T-cell (primary cell): ENCODE data around the gene AKAP6. TPM values are rescaled to one million over a fixed set of nuclear protein-coding genes. Genes with fewer than 3 reads are reported as not detected.

Experiments used
- ATAC-seq, 4 experiments: fragments of 200-7000 bp in 3 of 4; fragments of 150-1000 bp in 1 of 4; cut with Tn5 transposase; replicated peaks in 1 of 4; 1 replicate in 3 of 4; 2 replicates in 1 of 4; pipeline ENCODE4 v1.10.0; 2021; ENCODE audit warnings: moderate library complexity in 3 of 4, mild to moderate bottlenecking in 2 of 4, moderate number of reproducible peaks in 1 of 4
- CTCF ChIA-PET, 2 donors: fragments of 300-600 bp; sonication (Branson Sonifier 250); formaldehyde crosslinking; loops; one replicate each; lab custom pipeline; 2022; ENCODE audit warnings: antibody characterized with exemption in 2 of 2; lab: Charles Lee
- POLR2A ChIA-PET, 2 donors: fragments of 300-600 bp; sonication (Branson Sonifier 250); formaldehyde crosslinking; loops; one replicate each; lab custom pipeline; 2022; ENCODE audit warnings: antibody characterized with exemption in 2 of 2; lab: Charles Lee
- DNase-seq, 35 experiments: peaks; one replicate each; pipeline versions ENCODE4 v3.0.0 to v3.0.0-alpha.2; 2013 to 2023
- H3K27ac ChIP-seq: one replicate; pipeline ENCODE4 v1.5.1; 2013; ENCODE audit warnings: low read length
- H3K27me3 ChIP-seq, 2 experiments: replicated peaks in 1 of 2; 1 replicate in 1 of 2; 2 replicates in 1 of 2; pipeline versions ENCODE4 v1.6.1 to v1.7.0; 2013; ENCODE audit warnings: low read length in 1 of 2, mixed read lengths in 1 of 2; ENCODE audit not compliant: control insufficient read depth in 2 of 2, insufficient read depth in 2 of 2; ENCODE audit errors: extremely low read depth in 1 of 2
- H3K36me3 ChIP-seq, 2 donors: 1 replicate in 1 of 2; 2 replicates in 1 of 2; pipeline versions ENCODE4 v1.6.1 to v1.7.0; 2013; ENCODE audit warnings: low read length in 1 of 2; ENCODE audit not compliant: control insufficient read depth in 2 of 2, insufficient read depth in 1 of 2; ENCODE audit errors: extremely low read depth in 1 of 2
- H3K4me1 ChIP-seq, 2 experiments: 1 replicate in 1 of 2; 2 replicates in 1 of 2; pipeline versions ENCODE4 v1.6.1 to v1.7.0; 2013; ENCODE audit warnings: low read length in 2 of 2, mixed read lengths in 1 of 2; ENCODE audit not compliant: insufficient read depth in 2 of 2, control insufficient read depth in 1 of 2; ENCODE audit errors: extremely low read depth in 1 of 2
- H3K4me3 ChIP-seq, 2 donors: 1 replicate in 1 of 2; 2 replicates in 1 of 2; pipeline versions ENCODE4 v1.5.1 to v1.7.0; 2013; ENCODE audit warnings: mild to moderate bottlenecking in 2 of 2, low read length in 1 of 2, moderate library complexity in 1 of 2; ENCODE audit not compliant: control insufficient read depth in 1 of 2; ENCODE audit errors: extremely low read depth in 1 of 2
- H3K9me3 ChIP-seq: 2 replicates; pipeline ENCODE4 v1.7.0; 2013
- H3K27ac Mint-ChIP-seq, 2 donors: one replicate each; pipeline ENCODE4 v1.8.0; 2020 to 2021; ENCODE audit warnings: mild to moderate bottlenecking in 2 of 2, mixed read lengths in 2 of 2
- H3K27me3 Mint-ChIP-seq, 2 donors: one replicate each; pipeline ENCODE4 v1.8.0; 2021 to 2022; ENCODE audit warnings: mixed read lengths in 2 of 2
- H3K36me3 Mint-ChIP-seq: one replicate; pipeline ENCODE4 v1.8.0; 2021; ENCODE audit warnings: mixed read lengths
- H3K4me1 Mint-ChIP-seq, 3 donors: one replicate each; pipeline ENCODE4 v1.8.0; 2020 to 2022; ENCODE audit warnings: mixed read lengths in 3 of 3, mild to moderate bottlenecking in 1 of 3
- H3K4me3 Mint-ChIP-seq, 3 donors: one replicate each; pipeline ENCODE4 v1.8.0; 2020 to 2022; ENCODE audit warnings: mild to moderate bottlenecking in 3 of 3, mixed read lengths in 3 of 3, moderate library complexity in 3 of 3
- H3K9me3 Mint-ChIP-seq, 3 donors: one replicate each; pipeline ENCODE4 v1.8.0; 2020 to 2022; ENCODE audit warnings: mixed read lengths in 3 of 3
- WGBS: methylation state at CpG from one replicate; pipeline ENCODE4 v1.1.5; 2013; ENCODE audit warnings: missing lambda C conversion rate; ENCODE audit not compliant: insufficient coverage; 5-methylcytosine and 5-hydroxymethylcytosine counted together
- total RNA-seq, 35 experiments: library from RNA in 6 of 35; stranded (reverse) in 6 of 35; fragments of 120-200 nt in 1 of 35; gene quantifications; one replicate each; pipeline versions ENCODE4 v1.2.1 to v1.2.4 and lab custom pipeline; 2013 to 2026

The AKAP6 gene
- total RNA-seq, 5 donors from 2014 or later (not counting 1 experiment from before 2014, with no cell fraction given): 1.7 to 6.6 (median 2.6) TPM

DNA sequence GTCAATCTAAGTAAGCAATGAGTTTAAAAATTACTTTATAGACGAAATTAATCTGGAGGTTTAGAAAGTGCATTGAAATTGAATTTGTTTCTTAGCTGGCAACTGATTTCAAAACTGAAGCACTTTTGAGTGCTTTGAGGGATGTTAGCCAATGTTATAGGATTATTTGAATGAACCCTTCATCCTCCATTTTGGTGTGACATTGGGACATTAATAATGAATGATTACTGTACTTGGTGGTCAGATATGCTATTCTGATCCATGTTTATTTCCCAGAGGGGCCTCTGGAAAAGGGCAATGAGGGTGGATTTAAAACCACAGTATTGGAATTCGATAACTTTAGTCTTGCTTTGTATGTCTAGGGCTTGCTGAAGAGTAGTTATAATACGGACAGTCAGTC lies 183.2 kb downstream of the AKAP6 start:
- Mint-ChIP-seq H3K27ac (no peak overlapping the region), H3K4me1 (no peaks in the 10 kb centered on the region), H3K27me3 (peaks cover 5 to 7% of the 10 kb centered on the region in 2 donors), H3K4me3 (no peak overlapping the region), H3K9me3 (no peaks in the 10 kb centered on the region), H3K36me3 (no peaks in the 10 kb centered on the region)
- no peaks in the 10 kb centered on the region for H3K36me3 ChIP-seq
- no peak overlapping the region for H3K4me3 ChIP-seq
- no peak overlapping the region for H3K27ac ChIP-seq
- ATAC-seq (no peak), DNase-seq (no peak)
- H3K4me1 ChIP-seq: no peaks in the 10 kb centered on the region
- CTCF ChIA-PET: no interaction called here
- H3K9me3 ChIP-seq: no peaks in the 10 kb centered on the region
- POLR2A ChIA-PET: interaction anchor here in 1 of 2 donors (0.6 kb wide), 1 partner anchor 1366 kb away, joined by 3 read pairs; no protein-coding TSS in a partner anchor
- no CpG with 5 or more reads among the region's 3 CpGs for WGBS
- no peaks in the 10 kb centered on the region for H3K27me3 ChIP-seq

DNA sequence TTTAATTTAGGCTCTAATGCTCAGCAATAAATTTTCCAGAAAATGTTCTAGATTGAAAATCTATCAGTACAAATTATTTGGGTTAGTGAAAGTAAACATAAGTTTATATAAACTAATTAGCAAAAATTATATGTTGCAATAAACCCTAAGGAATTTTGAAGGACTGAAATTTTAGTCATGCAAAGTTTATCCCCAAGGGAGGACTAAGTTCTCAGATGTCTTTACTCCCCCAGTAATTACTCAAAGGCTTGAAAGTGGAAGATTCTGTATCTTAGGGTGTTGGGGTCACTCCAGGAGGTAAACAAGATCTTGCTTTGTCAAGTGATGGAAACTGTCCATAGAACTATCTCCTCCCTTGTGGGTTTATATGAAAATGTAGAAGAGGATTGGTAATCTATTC lies 183.7 kb downstream of the AKAP6 start:
- Mint-ChIP-seq H3K4me1 (no peaks in the 10 kb centered on the region), H3K27ac (no peak overlapping the region), H3K27me3 (peaks cover 6 to 7% of the 10 kb centered on the region in 2 donors), H3K4me3 (no peak overlapping the region), H3K9me3 (peaks cover 0 to under 1% (median 0%) of the 10 kb centered on the region in 3 donors), H3K36me3 (no peaks in the 10 kb centered on the region)
- ATAC-seq (no peak), DNase-seq (no peak)
- Histone ChIP-seq H3K4me3 (no peak overlapping the region), H3K4me1 (no peaks in the 10 kb centered on the region), H3K9me3 (no peaks in the 10 kb centered on the region), H3K36me3 (no peaks in the 10 kb centered on the region), H3K27ac (no peak overlapping the region), H3K27me3 (no peaks in the 10 kb centered on the region)
- ChIA-PET CTCF (no interaction called here), POLR2A (interaction anchor here in 1 of 2 donors (0.6 kb wide), 1 partner anchor 1366 kb away, joined by 3 read pairs; no protein-coding TSS in a partner anchor)

DNA sequence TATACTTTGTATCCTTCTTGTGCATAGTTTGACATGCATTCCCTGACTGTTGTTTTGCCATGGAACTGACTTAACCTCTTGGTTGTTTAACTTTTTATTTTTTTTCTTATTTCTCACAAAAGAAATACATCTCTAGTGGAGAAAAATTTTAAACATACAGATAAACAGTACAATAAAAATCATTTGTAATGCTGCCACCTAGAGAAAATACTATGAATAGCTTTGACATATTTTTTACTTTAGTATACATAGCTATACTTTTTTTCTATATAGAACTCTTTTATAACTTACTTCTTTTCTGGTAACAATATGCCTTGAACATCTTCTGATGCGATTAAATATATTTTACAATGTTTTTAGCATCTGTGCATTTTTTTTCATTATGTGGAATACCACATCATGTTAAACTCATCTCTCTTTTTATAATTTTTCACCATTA lies 184.5 kb downstream of the AKAP6 start:
- no peaks in the 10 kb centered on the region for H3K36me3 Mint-ChIP-seq
- H3K4me3 Mint-ChIP-seq: no peak overlapping the region
- ATAC-seq (no peak), DNase-seq (no peak)
- Histone ChIP-seq H3K4me1 (no peaks in the 10 kb centered on the region), H3K9me3 (no peaks in the 10 kb centered on the region), H3K4me3 (no peak overlapping the region), H3K27ac (no peak overlapping the region), H3K27me3 (no peaks in the 10 kb centered on the region), H3K36me3 (no peaks in the 10 kb centered on the region)
- no peaks in the 10 kb centered on the region for H3K4me1 Mint-ChIP-seq
- H3K27ac Mint-ChIP-seq: no peak overlapping the region
- no CpG with 5 or more reads among the region's 1 CpG for WGBS
- H3K9me3 Mint-ChIP-seq: peaks cover 3 to 6% (median 6%) of the 10 kb centered on the region in 3 donors
- ChIA-PET POLR2A (no interaction called here), CTCF (interaction anchor here in 1 of 2 donors (0.8 kb wide), 1 partner anchor 440 kb away, joined by 3 read pairs; no protein-coding TSS in a partner anchor)
- peaks cover 7 to 13% of the 10 kb centered on the region in 2 donors for H3K27me3 Mint-ChIP-seq

DNA sequence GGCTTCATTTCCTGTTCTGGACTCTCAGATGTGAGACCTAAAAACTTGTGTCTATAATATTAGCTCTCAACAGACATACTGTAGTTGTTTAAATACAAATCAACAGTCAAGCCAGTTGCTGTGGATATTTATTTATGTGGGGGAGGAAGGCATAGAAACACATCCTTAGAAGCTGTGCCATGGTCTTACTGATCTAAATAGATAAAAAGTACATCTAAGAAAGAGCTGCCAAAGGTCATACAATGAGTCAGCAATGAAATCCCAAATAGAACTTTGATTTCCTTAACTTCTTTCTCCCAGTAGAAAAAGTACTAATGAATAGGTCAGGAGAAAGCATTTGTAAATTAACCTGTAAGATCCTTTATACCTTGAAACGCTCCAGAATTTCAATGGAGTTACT lies 185.1 kb downstream of the AKAP6 start:
- Histone ChIP-seq H3K27ac (no peak overlapping the region), H3K36me3 (no peaks in the 10 kb centered on the region), H3K27me3 (no peaks in the 10 kb centered on the region), H3K4me1 (no peaks in the 10 kb centered on the region), H3K4me3 (no peak overlapping the region), H3K9me3 (no peaks in the 10 kb centered on the region)
- POLR2A ChIA-PET: no interaction called here
- Mint-ChIP-seq H3K27me3 (peaks cover 7 to 13% of the 10 kb centered on the region in 2 donors), H3K27ac (no peak overlapping the region), H3K4me1 (no peaks in the 10 kb centered on the region), H3K4me3 (no peak overlapping the region), H3K9me3 (peaks cover 3 to 8% (median 6%) of the 10 kb centered on the region in 3 donors), H3K36me3 (no peaks in the 10 kb centered on the region)
- DNase-seq (no peak), ATAC-seq (no peak)
- no CpG with 5 or more reads among the region's 1 CpG for WGBS
- CTCF ChIA-PET: interaction anchor here in 1 of 2 donors (0.6 kb wide), 1 partner anchor 1279 kb away, joined by 3 read pairs; no protein-coding TSS in a partner anchor

DNA sequence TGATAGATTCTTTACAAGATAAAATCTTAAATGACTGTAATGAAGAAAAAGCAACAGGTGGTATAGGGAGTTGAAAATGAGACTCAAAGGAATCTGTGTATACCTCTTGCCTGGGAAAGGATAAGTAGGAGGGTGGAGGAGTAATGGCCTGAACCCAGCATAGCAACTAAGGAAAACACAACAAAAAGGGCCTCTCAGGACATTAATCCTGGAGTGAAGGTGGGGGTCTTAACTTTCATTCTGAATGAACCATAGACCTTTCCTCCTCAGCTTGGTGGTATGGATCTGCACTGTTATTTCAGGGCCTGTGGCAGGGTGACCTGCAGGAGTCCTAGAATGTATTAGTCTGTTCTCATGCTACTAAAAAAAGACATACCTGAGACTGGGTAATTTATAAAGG lies 185.6 kb downstream of the AKAP6 start:
- Histone ChIP-seq H3K4me1 (no peaks in the 10 kb centered on the region), H3K4me3 (no peak overlapping the region), H3K36me3 (no peaks in the 10 kb centered on the region), H3K9me3 (no peaks in the 10 kb centered on the region), H3K27ac (no peak overlapping the region), H3K27me3 (no peaks in the 10 kb centered on the region)
- peaks cover 3 to 9% (median 6%) of the 10 kb centered on the region in 3 donors for H3K9me3 Mint-ChIP-seq
- H3K27ac Mint-ChIP-seq: no peak overlapping the region
- H3K36me3 Mint-ChIP-seq: no peaks in the 10 kb centered on the region
- ChIA-PET POLR2A (no interaction called here), CTCF (interaction anchor here in 1 of 2 donors (0.6 kb wide), 1 partner anchor 1278 kb away, joined by 3 read pairs; no protein-coding TSS in a partner anchor)
- H3K27me3 Mint-ChIP-seq: peaks cover 7 to 13% of the 10 kb centered on the region in 2 donors
- H3K4me3 Mint-ChIP-seq: no peak overlapping the region
- no peak for DNase-seq
- no peaks in the 10 kb centered on the region for H3K4me1 Mint-ChIP-seq
- ATAC-seq: no peak

DNA sequence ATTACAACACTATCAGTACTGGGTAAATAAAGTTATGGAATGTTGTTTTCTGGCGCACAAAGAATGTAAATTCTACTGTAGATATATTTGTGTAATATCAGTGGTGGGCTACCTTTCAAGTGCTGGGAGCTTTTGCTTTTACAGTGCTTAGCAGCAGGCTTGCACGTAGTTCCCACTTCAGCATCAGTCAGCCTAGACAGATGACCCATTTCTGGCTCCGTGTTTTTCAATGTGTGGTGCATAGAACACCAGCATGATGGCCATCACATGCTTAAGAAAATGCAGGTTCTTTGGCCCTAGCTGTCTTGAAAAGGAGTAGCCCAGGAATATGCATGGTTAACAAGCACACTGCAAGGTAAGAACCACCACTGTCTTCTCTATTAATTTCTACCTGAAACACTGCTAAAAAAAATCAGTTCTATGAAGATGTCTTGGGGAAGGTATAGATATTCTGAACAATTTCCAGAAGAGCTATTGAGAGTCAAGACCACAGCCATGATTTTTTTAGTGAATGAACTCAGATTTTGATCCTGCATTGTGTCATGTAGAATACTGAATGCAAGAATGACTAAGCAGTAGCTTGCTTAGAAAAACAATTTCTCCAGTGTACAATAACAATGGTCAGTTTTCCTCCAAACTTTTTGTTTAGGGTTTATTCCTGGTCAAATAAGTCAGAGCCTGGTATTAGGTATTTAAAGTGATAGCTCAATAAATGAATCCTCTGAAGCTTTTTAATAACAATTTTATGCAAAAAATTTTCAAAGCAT lies 195.7 kb downstream of the AKAP6 start:
- Histone ChIP-seq H3K36me3 (no peaks in the 10 kb centered on the region), H3K27ac (no peak overlapping the region), H3K27me3 (no peaks in the 10 kb centered on the region), H3K4me1 (no peaks in the 10 kb centered on the region), H3K4me3 (no peak overlapping the region), H3K9me3 (no peaks in the 10 kb centered on the region)
- Mint-ChIP-seq H3K36me3 (no peaks in the 10 kb centered on the region), H3K9me3 (peaks cover 0 to 4% (median 3%) of the 10 kb centered on the region in 3 donors), H3K4me1 (no peaks in the 10 kb centered on the region), H3K27me3 (no peaks in the 10 kb centered on the region), H3K4me3 (no peak overlapping the region), H3K27ac (no peak overlapping the region)
- ChIA-PET POLR2A (no interaction called here), CTCF (no interaction called here)
- WGBS: 74% methylated on average over 2 of the region's 3 CpGs
- DNase-seq (no peak), ATAC-seq (no peak)
